WTC11 (cell line): ENCODE measurements around the gene MACROD2.

ENCODE experiments used
- FOXK1 ChIP-seq: sonication (generic); formaldehyde crosslinking; IDR thresholded peaks from 2 replicates; pipeline ENCODE4 v1.8.0; 2022; ENCODE audit warnings: mild to moderate bottlenecking, moderate library complexity, missing genetic modification reagents
- JUN ChIP-seq: sonication (generic); formaldehyde crosslinking; IDR thresholded peaks from 2 replicates; pipeline ENCODE4 v1.8.0; 2023; ENCODE audit warnings: mild to moderate bottlenecking, missing genetic modification reagents
- TCF7 ChIP-seq: sonication (generic); formaldehyde crosslinking; IDR thresholded peaks from 2 replicates; pipeline ENCODE4 v1.8.0; 2022; ENCODE audit warnings: mild to moderate bottlenecking, low read depth, missing genetic modification reagents, moderate library complexity
- TP53 ChIP-seq: sonication (generic); formaldehyde crosslinking; IDR thresholded peaks from 2 replicates; pipeline ENCODE4 v1.8.1; 2023; ENCODE audit warnings: mild to moderate bottlenecking, missing genetic modification reagents
- ZNF219 ChIP-seq: sonication (generic); formaldehyde crosslinking; IDR thresholded peaks from 2 replicates; pipeline ENCODE4 v1.8.0; 2023; ENCODE audit warnings: missing genetic modification reagents, mild to moderate bottlenecking, borderline replicate concordance
- ZNF317 ChIP-seq: sonication (generic); formaldehyde crosslinking; IDR thresholded peaks from 2 replicates; pipeline ENCODE4 v1.8.1; 2023; ENCODE audit warnings: low read depth, mild to moderate bottlenecking, moderate library complexity, missing genetic modification reagents, borderline replicate concordance
- TF ChIP-seq, protein P1 (sequence below): fragments of 200-600 bp; IDR thresholded peaks from 2 replicates; pipeline ENCODE4 v1.8.0; 2022; ENCODE audit warnings: antibody characterized with exemption

DNA sequence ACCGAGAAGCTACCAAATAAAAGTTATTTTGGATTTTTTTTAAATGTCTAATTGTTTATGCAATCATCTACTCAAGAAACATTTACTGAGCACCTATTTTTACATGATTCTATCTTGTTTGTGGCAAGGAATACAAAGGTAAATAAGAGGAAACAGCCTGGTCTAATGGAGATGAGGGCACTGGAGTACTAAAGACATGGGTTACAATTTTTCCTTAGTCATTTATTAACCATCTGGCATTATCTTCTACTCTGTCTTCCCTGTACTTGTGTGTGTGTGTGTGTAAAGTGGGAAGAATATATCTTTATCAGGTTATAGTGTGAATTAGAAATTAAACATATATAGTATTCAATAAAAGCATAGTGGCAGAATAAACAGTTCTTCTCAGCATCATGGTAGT lies 797.6 kb downstream of the MACROD2 start:
- TF ChIP-seq TP53 (CRISPR knock-in tag), result no peak
- TF ChIP-seq, protein P1, sequence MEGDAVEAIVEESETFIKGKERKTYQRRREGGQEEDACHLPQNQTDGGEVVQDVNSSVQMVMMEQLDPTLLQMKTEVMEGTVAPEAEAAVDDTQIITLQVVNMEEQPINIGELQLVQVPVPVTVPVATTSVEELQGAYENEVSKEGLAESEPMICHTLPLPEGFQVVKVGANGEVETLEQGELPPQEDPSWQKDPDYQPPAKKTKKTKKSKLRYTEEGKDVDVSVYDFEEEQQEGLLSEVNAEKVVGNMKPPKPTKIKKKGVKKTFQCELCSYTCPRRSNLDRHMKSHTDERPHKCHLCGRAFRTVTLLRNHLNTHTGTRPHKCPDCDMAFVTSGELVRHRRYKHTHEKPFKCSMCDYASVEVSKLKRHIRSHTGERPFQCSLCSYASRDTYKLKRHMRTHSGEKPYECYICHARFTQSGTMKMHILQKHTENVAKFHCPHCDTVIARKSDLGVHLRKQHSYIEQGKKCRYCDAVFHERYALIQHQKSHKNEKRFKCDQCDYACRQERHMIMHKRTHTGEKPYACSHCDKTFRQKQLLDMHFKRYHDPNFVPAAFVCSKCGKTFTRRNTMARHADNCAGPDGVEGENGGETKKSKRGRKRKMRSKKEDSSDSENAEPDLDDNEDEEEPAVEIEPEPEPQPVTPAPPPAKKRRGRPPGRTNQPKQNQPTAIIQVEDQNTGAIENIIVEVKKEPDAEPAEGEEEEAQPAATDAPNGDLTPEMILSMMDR, result no peak
- TF ChIP-seq ZNF317 (CRISPR knock-in tag), result no peak
- TF ChIP-seq ZNF219 (CRISPR knock-in tag), result no peak
- no peak for TF ChIP-seq TCF7 (CRISPR knock-in tag)
- TF ChIP-seq JUN, result no peak
- TF ChIP-seq FOXK1, result no peak
